Keratinocyte (primary cell): ENCODE results near the gene EPHA2. TPM values are rescaled to one million over a fixed set of nuclear protein-coding genes. Genes with fewer than 3 reads are reported as not detected.

Source experiments
- DNase-seq: peaks from one replicate; pipeline ENCODE4 v3.0.0-alpha.2; 2011; ENCODE audit warnings: low read depth, missing footprints, low spot score
- FAIRE-seq: peaks from 2 replicates; lab custom pipeline; 2011; peaks lifted over from hg19 to GRCh38; lab: Jason Lieb, UNC
- H2AFZ ChIP-seq: 2 replicates; pipeline ENCODE4 v1.6.0; 2012; ENCODE audit warnings: low read length, control low read depth, inconsistent platforms; ENCODE audit not compliant: control insufficient read depth
- H3K27ac ChIP-seq: 2 replicates; pipeline ENCODE4 v1.5.1; 2011; ENCODE audit warnings: low read length; ENCODE audit not compliant: control insufficient read depth, insufficient read depth
- H3K27me3 ChIP-seq: 3 replicates; pipeline ENCODE4 v1.6.0; 2011; ENCODE audit warnings: low read length; ENCODE audit not compliant: control insufficient read depth, insufficient read depth; ENCODE audit errors: extremely low read depth
- H3K36me3 ChIP-seq, 2 experiments: 2 replicates in 1 of 2; 3 replicates in 1 of 2; pipeline ENCODE4 v1.5.1; 2011; ENCODE audit warnings: low read length in 2 of 2, mild to moderate bottlenecking in 1 of 2; ENCODE audit not compliant: control insufficient read depth in 2 of 2, insufficient read depth in 2 of 2; ENCODE audit errors: extremely low read depth in 1 of 2
- H3K4me1 ChIP-seq: 3 replicates; pipeline ENCODE4 v1.5.1; 2011; ENCODE audit warnings: low read length; ENCODE audit not compliant: control insufficient read depth, insufficient read depth; ENCODE audit errors: extremely low read depth
- H3K4me2 ChIP-seq: 3 replicates; pipeline ENCODE4 v1.6.0; 2011; ENCODE audit warnings: low read depth, low read length; ENCODE audit not compliant: control insufficient read depth, insufficient read depth; ENCODE audit errors: extremely low read depth
- H3K4me3 ChIP-seq, 3 experiments: fragments of 200-600 bp in 1 of 3; sonication (generic) in 1 of 3; 2 replicates in 2 of 3; 3 replicates in 1 of 3; pipeline ENCODE4 v1.5.1; 2011 to 2016; ENCODE audit warnings: low read length in 3 of 3, mild to moderate bottlenecking in 3 of 3, control low read depth in 2 of 3, inconsistent platforms in 1 of 3, low read depth in 1 of 3, mixed read lengths in 1 of 3, mixed run types in 1 of 3, moderate library complexity in 1 of 3; ENCODE audit not compliant: control insufficient read depth in 2 of 3, insufficient read depth in 2 of 3; ENCODE audit errors: extremely low read depth in 1 of 3
- H3K79me2 ChIP-seq: 2 replicates; pipeline ENCODE4 v1.6.0; 2012; ENCODE audit warnings: low read length; ENCODE audit not compliant: control insufficient read depth, insufficient read depth
- H3K9ac ChIP-seq: 3 replicates; pipeline ENCODE4 v1.6.0; 2011; ENCODE audit warnings: low read length; ENCODE audit not compliant: control insufficient read depth, insufficient read depth; ENCODE audit errors: extremely low read depth
- H3K9me1 ChIP-seq: 3 replicates; pipeline ENCODE4 v1.6.0; 2011; ENCODE audit warnings: low read length; ENCODE audit not compliant: control insufficient read depth, insufficient read depth; ENCODE audit errors: extremely low read depth
- H3K9me3 ChIP-seq: 2 replicates; pipeline ENCODE4 v1.5.1; 2012; ENCODE audit warnings: low read depth, low read length; ENCODE audit not compliant: control insufficient read depth
- H4K20me1 ChIP-seq: 3 replicates; pipeline ENCODE4 v1.6.0; 2011; ENCODE audit warnings: low read length; ENCODE audit not compliant: control insufficient read depth, insufficient read depth; ENCODE audit errors: extremely low read depth
- EZH2 ChIP-seq: IDR thresholded peaks from one replicate; pipeline ENCODE4 v1.6.1; 2012; ENCODE audit warnings: inconsistent platforms, mild to moderate bottlenecking, low read length, moderate library complexity
- dilution Hi-C: fragments of 300-500 bp; cut with MboI; formaldehyde crosslinking; loops from one replicate; pipeline ENCODE4 v1.7.0; 2020; ENCODE audit warnings: low sequenced_read_pairs; ENCODE audit not compliant: extremely low pct_ligation_motif_present
- polyA plus RNA-seq, 5 experiments: library from polyadenylated mRNA; depleted of rRNA in 3 of 5; stranded (reverse) in 3 of 5; stranded (forward) in 1 of 5; unstranded in 1 of 5; fragments of >200 nt; gene quantifications; 1 replicate in 1 of 5; 2 replicates in 3 of 5; 3 replicates in 1 of 5; pipeline versions ENCODE4 v1.2.1 to v1.2.3, GENCODE V29; 2011 to 2012; ENCODE audit warnings: missing spikeins in 2 of 5, low read depth in 1 of 5, low replicate concordance in 1 of 5
- TF ChIP-seq, protein P1 (sequence below), 3 experiments: IDR thresholded peaks in 1 of 3; conservative IDR thresholded peaks in 1 of 3; optimal IDR thresholded peaks in 1 of 3; 2 replicates in 2 of 3; 3 replicates in 1 of 3; pipeline versions ENCODE3 to v1.5.1; 2011; ENCODE audit warnings: low read length in 3 of 3, mild to moderate bottlenecking in 3 of 3, moderate library complexity in 2 of 3, control low read depth in 1 of 3, inconsistent platforms in 1 of 3; ENCODE audit not compliant: insufficient read depth in 2 of 3; ENCODE audit errors: extremely low read depth in 1 of 3

EPHA2 gene
- polyA plus RNA-seq, 1 donor (not counting 4 experiments of a cell fraction or from before 2014, with no cell fraction given), result 55.6 TPM

DNA sequence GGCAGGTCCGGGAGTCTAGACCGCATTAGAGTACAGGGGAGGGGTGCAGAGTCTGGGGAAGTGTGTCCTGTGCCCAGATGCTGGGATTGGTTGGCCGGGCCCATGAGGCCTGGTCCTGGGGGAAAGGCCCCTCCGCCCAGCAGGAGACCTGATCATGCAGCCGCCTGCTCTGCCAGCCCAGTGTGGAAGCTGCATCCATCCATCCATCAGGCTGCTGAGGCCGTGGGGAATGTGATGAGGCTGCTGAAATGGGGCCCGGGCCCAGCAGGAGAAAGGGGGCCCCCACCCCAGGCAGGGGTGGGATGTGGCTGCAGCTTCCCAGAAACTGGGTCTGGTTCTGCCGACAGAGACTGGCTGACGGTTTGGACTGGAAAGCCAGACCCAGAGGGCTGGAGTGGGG is 37.2 kb downstream of the EPHA2 start:
- dilution Hi-C loops, result no loop called here
- H3K36me3 ChIP-seq, result peaks cover 4% of the 10 kb centered on the region in 2 experiments
- peaks cover 4% of the 10 kb centered on the region for H3K4me1 ChIP-seq
- no peak for DNase-seq
- TF ChIP-seq, protein P1, sequence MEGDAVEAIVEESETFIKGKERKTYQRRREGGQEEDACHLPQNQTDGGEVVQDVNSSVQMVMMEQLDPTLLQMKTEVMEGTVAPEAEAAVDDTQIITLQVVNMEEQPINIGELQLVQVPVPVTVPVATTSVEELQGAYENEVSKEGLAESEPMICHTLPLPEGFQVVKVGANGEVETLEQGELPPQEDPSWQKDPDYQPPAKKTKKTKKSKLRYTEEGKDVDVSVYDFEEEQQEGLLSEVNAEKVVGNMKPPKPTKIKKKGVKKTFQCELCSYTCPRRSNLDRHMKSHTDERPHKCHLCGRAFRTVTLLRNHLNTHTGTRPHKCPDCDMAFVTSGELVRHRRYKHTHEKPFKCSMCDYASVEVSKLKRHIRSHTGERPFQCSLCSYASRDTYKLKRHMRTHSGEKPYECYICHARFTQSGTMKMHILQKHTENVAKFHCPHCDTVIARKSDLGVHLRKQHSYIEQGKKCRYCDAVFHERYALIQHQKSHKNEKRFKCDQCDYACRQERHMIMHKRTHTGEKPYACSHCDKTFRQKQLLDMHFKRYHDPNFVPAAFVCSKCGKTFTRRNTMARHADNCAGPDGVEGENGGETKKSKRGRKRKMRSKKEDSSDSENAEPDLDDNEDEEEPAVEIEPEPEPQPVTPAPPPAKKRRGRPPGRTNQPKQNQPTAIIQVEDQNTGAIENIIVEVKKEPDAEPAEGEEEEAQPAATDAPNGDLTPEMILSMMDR (optimal IDR thresholded peaks at IDR 0.05 in 1 of 3, IDR thresholded peaks at IDR 0.05 in 1 of 3, conservative IDR thresholded peaks at IDR 0.05 in 1 of 3; ENCODE audit: extremely low read depth in 1 of 3, insufficient read depth in 2 of 3, low read length in 3 of 3), result no peak
- no peak for TF ChIP-seq EZH2
- H3K27ac ChIP-seq, result no peak overlapping the region
- no peaks in the 10 kb centered on the region for H3K27me3 ChIP-seq
- H3K79me2 ChIP-seq, result no peaks in the 10 kb centered on the region
- H3K9ac ChIP-seq, result no peak overlapping the region
- H3K4me3 ChIP-seq, result no peak overlapping the region
- no peak overlapping the region for H3K4me2 ChIP-seq
- H3K9me3 ChIP-seq, result no peaks in the 10 kb centered on the region
- H4K20me1 ChIP-seq, result peaks cover 8% of the 10 kb centered on the region
- no peaks in the 10 kb centered on the region for H3K9me1 ChIP-seq
- no peak overlapping the region for H2AFZ ChIP-seq
- FAIRE-seq, result no peak

DNA sequence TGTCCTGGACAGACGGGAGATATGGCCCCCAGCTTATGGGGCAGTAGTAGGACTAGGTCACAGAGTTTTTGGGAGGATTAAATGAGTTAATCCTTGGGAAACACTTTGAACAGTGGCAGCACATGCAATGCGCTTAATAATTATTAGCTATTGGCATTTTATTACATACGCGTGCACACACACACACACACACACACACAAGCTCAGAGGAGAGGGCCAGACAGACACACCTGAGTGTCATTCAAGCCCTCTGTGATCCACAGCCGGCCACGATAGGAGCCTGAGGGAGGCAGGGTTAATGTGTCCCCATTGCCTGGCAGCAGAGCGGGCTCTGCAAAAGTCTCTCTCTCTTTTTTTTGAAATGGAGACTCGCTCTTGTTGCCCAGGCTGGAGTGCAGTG is 37.9 kb downstream of the EPHA2 start:
- no peak overlapping the region for H3K27ac ChIP-seq
- no peaks in the 10 kb centered on the region for H3K9me1 ChIP-seq
- H3K4me3 ChIP-seq, result no peak overlapping the region
- TF ChIP-seq, protein P1 (optimal IDR thresholded peaks at IDR 0.05 in 1 of 3, IDR thresholded peaks at IDR 0.05 in 1 of 3, conservative IDR thresholded peaks at IDR 0.05 in 1 of 3; ENCODE audit: extremely low read depth in 1 of 3, insufficient read depth in 2 of 3, low read length in 3 of 3), result no peak
- no peak for TF ChIP-seq EZH2
- H3K9ac ChIP-seq, result no peak overlapping the region
- peaks cover 4% of the 10 kb centered on the region for H3K4me1 ChIP-seq
- dilution Hi-C loops, result no loop called here
- peaks cover 4% of the 10 kb centered on the region for H4K20me1 ChIP-seq
- no peak overlapping the region for H2AFZ ChIP-seq
- no peak for FAIRE-seq
- H3K79me2 ChIP-seq, result no peaks in the 10 kb centered on the region
- no peak for DNase-seq
- H3K9me3 ChIP-seq, result no peaks in the 10 kb centered on the region
- H3K36me3 ChIP-seq, result peaks cover under 1 to 2% of the 10 kb centered on the region in 2 experiments
- no peaks in the 10 kb centered on the region for H3K27me3 ChIP-seq
- no peak overlapping the region for H3K4me2 ChIP-seq
